ENCODE data around the gene NEIL1. TPM values are rescaled to one million over a fixed set of nuclear protein-coding genes. Genes with fewer than 3 reads are reported as not detected.

The NEIL1 gene
- total RNA-seq, 1 experiment from 2014 or later, result 24.8 TPM

GRCh38 chr15:75359537-75360250, 12.9 kb downstream of the NEIL1 start:
- Mint-ChIP-seq H3K4me3 (no peak overlapping the region), H3K9me3 (no peaks in the 10 kb centered on the region), H3K27me3 (ENCODE audit: low read depth) (no peaks in the 10 kb centered on the region), H3K36me3 (peaks cover 16% of the 10 kb centered on the region), H3K4me1 (no peaks in the 10 kb centered on the region), H3K27ac (no peak overlapping the region)
- ATAC-seq, result no peak
- DNase-seq (ENCODE audit: low spot score), result no peak
- POLR2A ChIA-PET, result no interaction called here
- TF ChIP-seq SOX15 (CRISPR knock-in tag; IDR thresholded peaks at IDR 0.05) (no peak), TEAD1 (CRISPR knock-in tag; IDR thresholded peaks at IDR 0.05) (no peak), JUN (CRISPR knock-in tag; IDR thresholded peaks at IDR 0.05) (no peak)
- CTCF ChIA-PET, result interaction anchor here (0.6 to 0.8 kb wide), 2 partner anchors 8 to 207 kb away, joined by 4 read pairs; no protein-coding TSS in a partner anchor

DNA sequence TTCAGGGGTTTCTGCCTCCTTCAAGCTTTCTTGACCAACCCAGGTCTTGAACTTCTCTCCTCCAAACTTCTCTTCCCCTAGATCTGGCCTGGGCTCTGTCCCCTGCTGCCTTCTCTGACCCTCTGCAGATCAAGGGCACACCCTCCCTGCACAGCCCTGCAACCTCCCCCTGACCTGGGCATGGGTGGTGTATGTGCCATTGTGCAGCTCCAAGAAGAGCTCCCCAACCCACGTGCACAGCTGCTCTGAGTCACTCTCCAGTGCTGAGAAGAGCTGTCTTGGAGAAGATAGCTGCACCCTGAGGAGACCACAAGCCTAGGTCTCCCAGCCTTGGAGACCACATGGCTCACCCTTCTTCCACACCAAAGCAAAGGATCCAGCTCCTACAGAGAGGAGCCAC, 13.6 kb downstream of the NEIL1 start:
- POLR2A ChIA-PET, result no interaction called here
- Mint-ChIP-seq H3K27me3 (ENCODE audit: low read depth) (no peaks in the 10 kb centered on the region), H3K4me1 (no peaks in the 10 kb centered on the region), H3K36me3 (peaks cover 21% of the 10 kb centered on the region), H3K9me3 (no peaks in the 10 kb centered on the region), H3K4me3 (no peak overlapping the region), H3K27ac (no peak overlapping the region)
- no peak for DNase-seq (ENCODE audit: low spot score)
- no peak for ATAC-seq
- TF ChIP-seq AR (CRISPR knock-in tag; IDR thresholded peaks at IDR 0.05), result no peak
- no peak for TF ChIP-seq KAT7 (CRISPR knock-in tag; IDR thresholded peaks at IDR 0.05; ENCODE audit: borderline replicate concordance)
- no peak for TF ChIP-seq NR1H2 (CRISPR knock-in tag; IDR thresholded peaks at IDR 0.05)
- TF ChIP-seq ZNF425 (CRISPR knock-in tag; conservative IDR thresholded peaks at IDR 0.05), result no peak
- no peak for TF ChIP-seq TCF7 (CRISPR knock-in tag; IDR thresholded peaks at IDR 0.05; ENCODE audit: low read depth)
- TF ChIP-seq ZNF671 (CRISPR knock-in tag; IDR thresholded peaks at IDR 0.05), result no peak
- no peak for TF ChIP-seq JUN (CRISPR knock-in tag; IDR thresholded peaks at IDR 0.05)
- TF ChIP-seq ZNF281 (CRISPR knock-in tag; IDR thresholded peaks at IDR 0.05), result no peak
- TF ChIP-seq ELF4 (CRISPR knock-in tag; IDR thresholded peaks at IDR 0.05; ENCODE audit: low read depth), result no peak
- TF ChIP-seq ERG (CRISPR knock-in tag; IDR thresholded peaks at IDR 0.05), result no peak
- no peak for TF ChIP-seq ZBTB21 (CRISPR knock-in tag; IDR thresholded peaks at IDR 0.05; ENCODE audit: borderline replicate concordance)
- TF ChIP-seq E2F4 (CRISPR knock-in tag; IDR thresholded peaks at IDR 0.05; ENCODE audit: borderline replicate concordance, low read depth), result no peak
- TF ChIP-seq OVOL2 (CRISPR knock-in tag; IDR thresholded peaks at IDR 0.05; ENCODE audit: borderline replicate concordance), result no peak
- no peak for TF ChIP-seq ZNF416 (CRISPR knock-in tag; IDR thresholded peaks at IDR 0.05)
- CTCF ChIA-PET, result no interaction called here
